DOHH2 (cell line): ENCODE results near the gene NKD1.

Experiments
- H3F3A ChIP-seq: fragments of 200-600 bp; sonication (generic), shearing (Covaris generic); 2 replicates; pipeline ENCODE4 v1.6.0; 2016; ENCODE audit warnings: antibody characterized with exemption, mild to moderate bottlenecking; ENCODE audit not compliant: control insufficient read depth, insufficient read depth
- H3K27ac ChIP-seq: fragments of 200-600 bp; sonication (generic); 2 replicates; pipeline ENCODE4 v1.5.1; 2014; ENCODE audit warnings: low read depth, mild to moderate bottlenecking, low read length, moderate library complexity
- H3K27me3 ChIP-seq: fragments of 200-600 bp; sonication (generic); 2 replicates; pipeline ENCODE4 v1.6.1; 2014; ENCODE audit warnings: mild to moderate bottlenecking, low read length, mixed read lengths; ENCODE audit not compliant: control insufficient read depth
- H3K36me3 ChIP-seq: fragments of 200-600 bp; sonication (generic); 2 replicates; pipeline ENCODE4 v1.6.1; 2014; ENCODE audit warnings: mild to moderate bottlenecking, low read length, moderate library complexity, mixed read lengths; ENCODE audit not compliant: control insufficient read depth
- H3K4me1 ChIP-seq: fragments of 200-600 bp; sonication (generic); 2 replicates; pipeline ENCODE4 v1.6.1; 2014; ENCODE audit warnings: mild to moderate bottlenecking, low read length, mixed read lengths; ENCODE audit not compliant: control insufficient read depth
- H3K4me2 ChIP-seq: fragments of 200-600 bp; sonication (generic); 2 replicates; pipeline ENCODE4 v1.6.0; 2014; ENCODE audit warnings: mild to moderate bottlenecking, low read length, moderate library complexity
- H3K4me3 ChIP-seq: fragments of 200-600 bp; sonication (generic); 2 replicates; pipeline ENCODE4 v1.5.1; 2014; ENCODE audit warnings: mild to moderate bottlenecking, low read length, mixed read lengths
- H3K79me2 ChIP-seq: fragments of 200-600 bp; sonication (generic); 2 replicates; pipeline ENCODE4 v1.6.1; 2014; ENCODE audit warnings: mild to moderate bottlenecking, low read length, mixed read lengths; ENCODE audit not compliant: control insufficient read depth
- H3K9me2 ChIP-seq: fragments of 200-600 bp; sonication (generic); replicated peaks from 2 replicates; pipeline ENCODE4 v1.6.1; 2014; ENCODE audit warnings: mild to moderate bottlenecking, low read length, mixed read lengths; ENCODE audit not compliant: control insufficient read depth
- H3K9me3 ChIP-seq: fragments of 200-600 bp; sonication (generic); 2 replicates; pipeline ENCODE4 v1.6.1; 2014; ENCODE audit warnings: antibody characterized with exemption, low read length, mixed read lengths; ENCODE audit not compliant: control insufficient read depth, insufficient read depth
- H4K20me1 ChIP-seq: fragments of 200-600 bp; sonication (generic); 2 replicates; pipeline ENCODE4 v1.6.0; 2014; ENCODE audit warnings: low read depth, mild to moderate bottlenecking, antibody characterized with exemption, low read length, moderate library complexity; ENCODE audit not compliant: control insufficient read depth, insufficient read depth
- CTCF ChIP-seq: fragments of 200-600 bp; sonication (generic); IDR thresholded peaks from one replicate; pipeline ENCODE4 v1.5.1; 2014; ENCODE audit warnings: antibody characterized with exemption, mild to moderate bottlenecking, low read depth, low read length; ENCODE audit not compliant: poor library complexity, severe bottlenecking
- EZH2phosphoT487 ChIP-seq: fragments of 200-600 bp; sonication (generic); IDR thresholded peaks from 2 replicates; pipeline ENCODE4 v1.6.1; 2017; ENCODE audit warnings: borderline replicate concordance, mild to moderate bottlenecking, antibody characterized with exemption, low read length, moderate library complexity, mixed read lengths

The NKD1 gene

GRCh38 chr16:50603206-50604064 is 55.2 kb downstream of the NKD1 start:
- Histone ChIP-seq H3K27me3 (no peaks in the 10 kb centered on the region), H3F3A (no peaks in the 10 kb centered on the region), H3K36me3 (no peaks in the 10 kb centered on the region), H3K9me3 (no peaks in the 10 kb centered on the region), H3K4me2 (no peak overlapping the region), H3K4me3 (no peak overlapping the region), H3K79me2 (no peaks in the 10 kb centered on the region), H4K20me1 (no peaks in the 10 kb centered on the region), H3K9me2 (no peaks in the 10 kb centered on the region), H3K27ac (no peak overlapping the region), H3K4me1 (no peaks in the 10 kb centered on the region)
- TF ChIP-seq CTCF (no peak), EZH2phosphoT487 (no peak)

- Histone ChIP-seq H3K9me3 (no peaks in the 10 kb centered on the region), H3K4me1 (no peaks in the 10 kb centered on the region), H3K36me3 (no peaks in the 10 kb centered on the region), H3K27me3 (no peaks in the 10 kb centered on the region), H3K4me3 (no peak overlapping the region), H4K20me1 (no peaks in the 10 kb centered on the region), H3K27ac (no peak overlapping the region), H3K4me2 (no peak overlapping the region), H3F3A (no peaks in the 10 kb centered on the region), H3K9me2 (no peaks in the 10 kb centered on the region), H3K79me2 (no peaks in the 10 kb centered on the region)
- no peak for TF ChIP-seq EZH2phosphoT487
- TF ChIP-seq CTCF: no peak
Observed at GRCh38 chr16:50604065-50604418, 55.8 kb downstream of the NKD1 start.

- H3K27ac ChIP-seq: no peak overlapping the region
Observed at GRCh38 chr16:50604610-50605009, 56.4 kb downstream of the NKD1 start.

More at GRCh38 chr16:50604610-50605009, 56.4 kb downstream of the NKD1 start:
- Histone ChIP-seq H3K9me2 (no peaks in the 10 kb centered on the region), H3F3A (no peaks in the 10 kb centered on the region), H3K36me3 (no peaks in the 10 kb centered on the region), H3K4me2 (no peak overlapping the region), H4K20me1 (no peaks in the 10 kb centered on the region), H3K4me3 (no peak overlapping the region), H3K4me1 (no peaks in the 10 kb centered on the region), H3K79me2 (no peaks in the 10 kb centered on the region), H3K9me3 (no peaks in the 10 kb centered on the region), H3K27me3 (no peaks in the 10 kb centered on the region)
- TF ChIP-seq EZH2phosphoT487: no peak
- TF ChIP-seq CTCF: no peak
